ENCODE measurements around the gene PHKA2.

Gene PHKA2

GRCh38 chrX:18997916-18998315, 14.0 kb upstream of the PHKA2 start:
- CTCF ChIA-PET, result no interaction called here
- POLR2A ChIA-PET, result interaction anchor here (0.6 kb wide), 1 partner anchor 127 kb away, joined by 12 read pairs; no protein-coding TSS in a partner anchor
- TF ChIP-seq CTCF (IDR thresholded peaks at IDR 0.05; ENCODE audit: control extremely low read depth, extremely low read depth, low read depth, missing control alignments), result no peak
- DNase-seq (ENCODE audit: extremely low spot score), result no peak

DNA sequence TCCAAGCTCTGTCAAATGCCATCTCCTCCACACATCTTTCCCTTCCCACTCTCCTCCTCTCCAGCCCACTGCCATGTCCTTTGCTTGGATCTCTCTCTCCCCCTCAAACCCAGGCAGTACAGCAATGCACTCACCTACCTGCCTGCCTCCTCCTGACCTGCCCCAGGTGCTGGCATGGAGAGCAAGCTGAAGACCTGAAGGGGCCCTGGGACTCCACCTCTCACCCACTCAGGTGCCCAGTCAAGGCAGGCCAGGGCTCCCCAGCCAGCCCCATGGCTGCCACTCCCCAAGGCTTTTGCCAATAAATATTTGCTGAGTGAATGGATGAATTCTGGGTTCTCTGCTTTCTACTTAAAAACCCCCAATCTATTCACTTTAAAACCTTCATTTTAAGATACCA, 12.6 kb upstream of the PHKA2 start:
- DNase-seq (ENCODE audit: extremely low spot score), result no peak
- TF ChIP-seq CTCF (IDR thresholded peaks at IDR 0.05; ENCODE audit: control extremely low read depth, extremely low read depth, low read depth, missing control alignments), result no peak
- POLR2A ChIA-PET, result no interaction called here
- CTCF ChIA-PET, result interaction anchor here (2.1 kb wide), 1 partner anchor 11 kb away, joined by 8 read pairs; no protein-coding TSS in a partner anchor

DNA sequence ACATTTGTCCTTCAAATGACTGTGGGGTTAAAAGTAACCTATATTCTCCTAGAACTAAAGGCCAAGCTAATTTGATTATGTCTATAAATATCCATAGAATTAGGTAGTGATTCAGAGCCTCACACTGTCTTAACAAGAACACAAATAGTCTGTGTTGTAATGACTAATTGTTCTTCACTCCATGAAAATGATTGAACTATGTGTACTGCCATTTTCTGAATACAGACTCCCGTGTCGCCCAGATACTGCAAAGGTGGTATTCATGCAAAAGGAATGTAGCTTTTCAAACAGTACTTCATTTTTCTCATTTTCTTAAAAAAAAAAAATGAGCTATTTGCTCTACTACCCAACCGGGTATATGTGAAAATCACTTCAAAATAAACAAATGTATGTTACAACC, 11.3 kb upstream of the PHKA2 start:
- POLR2A ChIA-PET, result no interaction called here
- no peak for DNase-seq (ENCODE audit: extremely low spot score)
- CTCF ChIA-PET, result interaction anchor here (0.6 to 2.1 kb wide), 3 partner anchors 10 to 589 kb away, joined by 3 to 8 read pairs (median 3); no protein-coding TSS in a partner anchor
- no peak for TF ChIP-seq CTCF (IDR thresholded peaks at IDR 0.05; ENCODE audit: control extremely low read depth, extremely low read depth, low read depth, missing control alignments)

GRCh38 chrX:18994713-18995112, 10.8 kb upstream of the PHKA2 start:
- DNase-seq (ENCODE audit: extremely low spot score), result no peak
- no peak for TF ChIP-seq CTCF (IDR thresholded peaks at IDR 0.05; ENCODE audit: control extremely low read depth, extremely low read depth, low read depth, missing control alignments)
- ChIA-PET CTCF (interaction anchor here (1.1 to 2.1 kb wide), 2 partner anchors 9 to 340 kb away, joined by 3 to 8 read pairs; no protein-coding TSS in a partner anchor), POLR2A (interaction anchor here (0.9 kb wide), 1 partner anchor 9 kb away, joined by 4 read pairs; no protein-coding TSS in a partner anchor)

GRCh38 chrX:18992829-18993228, 8.9 kb upstream of the PHKA2 start:
- ChIA-PET POLR2A (no interaction called here), CTCF (no interaction called here)
- no peak for TF ChIP-seq CTCF (IDR thresholded peaks at IDR 0.05; ENCODE audit: control extremely low read depth, extremely low read depth, low read depth, missing control alignments)
- DNase-seq (ENCODE audit: extremely low spot score), result no peak

- ChIA-PET POLR2A (interaction anchor here (1.0 kb wide), 1 partner anchor 9 kb away, joined by 4 read pairs; no protein-coding TSS in a partner anchor), CTCF (interaction anchor here (2.1 kb wide), 1 partner anchor 11 kb away, joined by 8 read pairs; no protein-coding TSS in a partner anchor)
- no peak for TF ChIP-seq CTCF (IDR thresholded peaks at IDR 0.05; ENCODE audit: control extremely low read depth, extremely low read depth, low read depth, missing control alignments)
- DNase-seq (ENCODE audit: extremely low spot score), result no peak
Observed at GRCh38 chrX:18985186-18985435, 1.2 kb upstream of the PHKA2 start.

Data from GM10248 (cell line).